Measurements from ENCODE around the gene FZD4. TPM values are rescaled to one million over a fixed set of nuclear protein-coding genes. Genes with fewer than 3 reads are reported as not detected.

Gene FZD4
- total and polyA plus RNA-seq, 10 of the 15 experiments (the other 5 are each of a cell fraction or from before 2014, with no cell fraction given), result under 0.01 to 0.13 (median 0.01) TPM; not detected in 6

- TF ChIP-seq E4F1 (IDR thresholded peaks at IDR 0.05; ENCODE audit: borderline replicate concordance, partially characterized antibody) (no peak), E2F8 (IDR thresholded peaks at IDR 0.05; ENCODE audit: low read depth, partially characterized antibody) (no peak), NFXL1 (IDR thresholded peaks at IDR 0.05; ENCODE audit: borderline replicate concordance) (no peak), PML (IDR thresholded peaks at IDR 0.05; ENCODE audit: low read length) (no peak), ELK1 (IDR thresholded peaks at IDR 0.05; ENCODE audit: low read depth, low read length) (no peak), SPI1 (IDR thresholded peaks at IDR 0.05; ENCODE audit: borderline replicate concordance, insufficient read depth, low read depth, low read length) (no peak)
Observed at GRCh38 chr11:86910592-86910991, 44.6 kb downstream of the FZD4 start (continued).

Measured in GM12878 (cell line).